GM18873 (cell line): ENCODE results near the gene UBE2K.
"Not testable (repeated sequence)": the region's sequence is repeated elsewhere in the genome, so short reads cannot be mapped to it uniquely, and the experiment has no call there.

Source experiments
- ATAC-seq: cut with Tn5 transposase; IDR thresholded peaks from one replicate; pipeline ENCODE4 v1.9.1; 2021; ENCODE audit warnings: mild to moderate bottlenecking, moderate library complexity, moderate number of reproducible peaks; ENCODE audit not compliant: unreplicated experiment, low FRiP score

Gene UBE2K

DNA sequence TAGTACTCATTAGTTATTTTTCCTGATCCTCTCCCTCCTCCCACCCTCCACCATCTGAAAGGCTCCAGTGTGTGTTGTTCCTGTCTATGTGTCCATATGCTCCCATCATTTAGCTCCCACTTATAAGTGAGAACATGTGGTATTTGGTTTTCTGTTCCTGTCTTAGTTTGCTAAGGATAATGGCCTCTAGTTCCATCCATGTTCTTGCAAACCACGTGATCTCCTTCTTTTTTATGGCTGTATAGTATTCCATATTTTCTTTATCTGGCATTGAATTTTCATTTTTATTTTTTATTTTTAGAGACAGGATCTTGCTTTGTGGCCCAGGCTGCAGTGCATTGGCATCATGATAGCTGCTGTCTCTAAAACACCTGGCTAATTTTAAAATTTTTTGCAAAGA, 11.9 kb upstream of the UBE2K start:
- ATAC-seq = no peak

GRCh38 chr4:39687014-39687413, 10.9 kb upstream of the UBE2K start:
- ATAC-seq = no peak

- ATAC-seq = no peak
Measured at GRCh38 chr4:39689970-39690369, 8.0 kb upstream of the UBE2K start.

DNA sequence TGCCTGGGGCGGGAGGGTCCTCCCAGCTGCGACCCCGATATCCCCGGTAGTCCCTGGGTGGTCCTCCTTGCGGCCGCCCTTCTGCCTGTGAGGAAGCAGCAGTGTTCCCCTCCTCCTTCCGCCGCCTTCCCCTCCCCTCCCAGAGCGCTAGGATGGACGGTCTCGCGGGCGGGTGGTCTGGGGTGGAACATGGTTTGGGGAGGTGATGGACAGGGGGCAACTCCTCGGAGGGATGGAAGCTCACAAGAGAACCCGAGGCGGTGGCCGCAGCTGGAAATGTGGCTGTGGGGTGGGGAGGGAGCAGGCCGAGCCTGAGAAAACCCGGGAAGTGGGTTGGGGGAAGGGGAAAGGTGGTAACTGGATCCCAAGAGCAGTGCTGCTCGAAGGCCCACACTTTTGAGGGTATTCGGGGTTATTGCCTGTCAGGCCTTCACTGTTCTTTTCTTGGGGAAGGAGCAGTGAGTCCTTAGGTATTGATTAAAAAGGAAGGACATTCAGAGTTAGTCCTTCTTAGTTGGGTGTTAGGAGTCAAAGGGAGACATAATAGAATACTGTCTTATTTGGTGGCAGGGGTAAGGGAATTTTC, 581 bp downstream of the UBE2K start:
- peak; percentile 10 for ATAC-seq

DNA sequence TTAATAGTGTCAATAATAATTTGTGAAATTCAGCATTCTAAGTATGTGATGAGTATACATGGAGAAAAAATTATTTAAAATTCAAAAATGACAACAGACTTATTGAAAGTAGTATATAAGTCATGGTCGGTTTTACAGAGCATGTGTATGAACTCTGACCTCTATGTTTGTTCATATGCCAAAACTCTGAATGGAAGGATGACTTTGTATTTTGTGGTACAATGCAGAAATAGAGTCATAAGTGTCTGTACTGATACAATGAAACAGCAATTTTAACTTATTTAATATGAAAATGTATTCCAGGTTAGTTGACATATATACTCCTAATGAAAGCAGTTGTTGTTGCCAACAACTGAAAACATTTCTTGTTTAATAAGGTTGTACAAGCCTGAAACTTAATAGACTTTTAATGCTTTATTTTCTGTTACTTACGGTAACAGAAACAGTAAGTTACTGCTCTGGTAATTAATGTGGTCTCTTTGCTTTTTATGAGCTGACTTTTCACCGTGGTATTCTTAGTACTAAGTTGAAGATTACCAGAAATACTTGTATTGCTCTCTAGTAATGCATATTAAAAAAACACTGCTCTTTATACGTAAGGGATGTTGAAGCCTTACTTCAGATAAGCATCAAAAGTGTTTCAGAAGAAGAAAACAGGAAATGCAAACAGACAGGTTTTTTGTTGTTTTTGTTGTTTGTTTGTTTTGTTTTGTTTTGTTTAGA, 1.9 kb downstream of the UBE2K start:
- ATAC-seq = no peak

DNA sequence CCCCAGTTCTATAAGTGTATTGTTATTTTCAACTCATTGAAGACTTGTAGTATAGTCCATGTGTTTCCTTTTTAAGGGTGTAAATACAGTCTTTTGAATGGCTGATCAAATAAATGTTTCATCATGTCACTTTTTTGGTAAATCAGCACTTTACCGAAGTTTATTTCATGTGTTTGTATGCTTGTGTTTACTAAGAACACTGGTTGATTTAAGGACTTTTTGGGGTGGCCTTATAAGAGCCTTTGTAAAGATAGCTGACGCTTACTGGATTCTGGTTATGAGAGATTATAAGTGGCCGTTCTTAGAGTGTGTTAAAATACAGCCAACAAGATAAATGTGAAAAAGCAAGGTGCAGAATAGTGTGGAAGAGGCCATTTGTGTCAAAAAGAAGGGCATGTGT, 2.6 kb downstream of the UBE2K start:
- ATAC-seq = no peak

- ATAC-seq = no peak
Measured at GRCh38 chr4:39702716-39703115, 4.8 kb downstream of the UBE2K start.

GRCh38 chr4:39704789-39705188, 6.9 kb downstream of the UBE2K start:
- ATAC-seq = not testable (repeated sequence)

DNA sequence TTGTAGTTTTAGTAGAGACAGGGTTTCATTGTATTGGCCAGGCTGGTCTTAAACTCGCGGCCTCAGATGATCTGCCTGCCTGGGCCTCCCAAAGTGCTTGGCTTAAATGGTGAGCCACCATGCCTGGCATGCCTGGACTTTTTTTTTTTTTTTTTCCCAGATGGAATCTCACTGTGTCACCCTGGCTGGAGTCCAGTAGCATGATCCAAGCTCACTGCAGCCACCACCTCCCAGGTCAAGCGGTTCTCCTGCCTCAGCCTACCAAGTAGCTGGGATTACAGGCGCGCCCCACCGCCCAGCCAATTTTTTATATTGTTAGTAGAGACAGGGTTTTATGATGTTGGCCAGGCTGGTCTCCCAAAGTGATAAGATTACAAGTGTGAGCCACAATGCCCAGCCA, 8.4 kb downstream of the UBE2K start:
- ATAC-seq = no peak

GRCh38 chr4:39706741-39707511, 9.0 kb downstream of the UBE2K start:
- no peak for ATAC-seq

- no peak for ATAC-seq
Measured at GRCh38 chr4:39710098-39710896, 12.4 kb downstream of the UBE2K start.

DNA sequence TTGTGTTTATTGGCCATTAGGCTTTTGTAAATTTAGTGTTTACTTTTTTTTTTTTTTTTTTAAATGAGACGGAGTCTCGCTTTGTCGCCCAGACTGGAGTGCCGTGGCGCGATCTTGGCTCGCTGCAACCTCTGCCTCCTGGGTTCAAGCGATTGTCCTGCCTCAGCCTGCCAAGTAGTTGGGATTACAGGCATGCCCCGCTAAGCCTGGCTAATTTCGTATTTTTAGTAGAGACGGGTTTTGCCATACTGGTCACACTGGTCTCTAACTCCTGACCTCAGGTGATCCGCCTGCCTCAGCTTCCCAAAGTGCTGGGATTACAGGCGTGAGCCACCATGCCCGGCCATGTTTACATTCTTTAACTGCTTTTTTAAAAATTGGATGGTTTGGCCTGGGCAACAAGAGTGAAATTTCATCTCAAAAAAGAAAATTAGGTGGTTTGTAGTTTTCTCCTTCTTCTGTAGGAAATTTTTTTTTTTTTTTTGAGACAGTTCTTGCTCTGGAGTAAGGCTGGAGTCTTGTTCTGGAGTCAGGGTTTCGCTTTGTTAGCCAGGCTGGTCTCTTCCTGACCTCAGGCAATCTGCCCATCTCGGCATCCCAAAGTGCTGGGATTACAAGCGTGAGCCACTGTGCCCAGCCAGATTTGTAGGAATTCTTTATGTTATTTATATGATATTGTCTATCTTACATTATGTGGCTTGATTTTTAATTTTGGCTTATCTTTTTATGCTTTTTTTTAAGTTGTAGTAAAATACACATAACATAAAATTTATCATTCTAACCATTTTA, 15.1 kb downstream of the UBE2K start:
- no peak for ATAC-seq

DNA sequence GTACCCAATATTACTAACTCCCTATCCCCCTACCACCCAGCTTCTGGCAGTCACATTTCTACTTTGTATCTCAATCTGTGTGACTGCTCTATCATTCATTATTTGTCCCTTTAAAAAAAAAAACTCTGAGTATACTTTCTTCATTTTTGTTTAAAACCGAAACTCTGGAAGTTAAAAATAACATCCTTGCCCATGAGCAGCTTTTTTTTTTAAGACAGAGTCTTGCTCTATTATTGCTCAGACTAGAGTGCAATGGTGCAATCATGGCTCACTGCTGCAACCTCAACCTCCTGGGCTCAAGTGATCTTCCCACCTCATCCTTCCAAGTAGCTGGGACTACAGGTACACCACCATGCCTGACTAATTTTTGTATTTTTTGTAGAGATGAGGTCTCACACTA, 15.8 kb downstream of the UBE2K start:
- no peak for ATAC-seq

DNA sequence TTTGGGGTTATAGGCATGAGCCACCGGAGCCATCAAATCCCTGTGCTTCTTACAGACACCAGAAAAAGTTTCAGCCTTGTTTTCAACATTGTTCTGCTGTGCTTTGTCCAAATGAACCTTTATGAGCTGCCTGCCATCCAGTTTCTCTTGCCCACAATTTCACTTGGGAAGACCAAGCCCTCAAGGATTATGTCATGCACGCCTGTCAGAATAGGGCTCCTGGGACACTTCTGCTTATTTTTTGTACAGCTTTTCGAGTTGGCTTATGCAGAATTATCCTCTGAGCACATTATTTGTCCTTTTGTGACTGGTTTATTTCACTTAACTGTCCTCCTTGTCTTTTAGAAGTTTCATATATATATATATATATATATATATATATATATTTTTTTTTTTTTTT, 16.2 kb downstream of the UBE2K start:
- no peak for ATAC-seq

DNA sequence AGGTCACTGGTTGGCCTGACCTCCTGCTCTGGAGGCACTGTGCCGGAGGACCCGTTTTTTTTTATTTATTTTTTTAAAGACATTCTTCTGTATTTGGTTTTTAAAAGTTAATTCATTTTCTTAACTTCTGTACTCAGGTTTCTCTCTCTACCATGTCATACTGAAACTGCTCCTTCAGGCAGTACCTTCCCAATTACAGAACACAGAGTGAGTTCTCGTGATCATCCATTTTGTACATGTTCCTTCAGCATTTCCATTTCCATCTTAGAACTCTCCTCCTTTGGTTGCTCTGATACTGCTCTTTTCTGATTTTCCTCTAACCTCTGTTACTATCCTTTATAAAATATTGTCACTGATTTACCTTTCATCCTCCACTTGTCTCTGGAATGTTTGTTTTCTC, 17.9 kb downstream of the UBE2K start:
- no peak for ATAC-seq

- no peak for ATAC-seq
Measured at GRCh38 chr4:39716356-39716755, 18.4 kb downstream of the UBE2K start.

DNA sequence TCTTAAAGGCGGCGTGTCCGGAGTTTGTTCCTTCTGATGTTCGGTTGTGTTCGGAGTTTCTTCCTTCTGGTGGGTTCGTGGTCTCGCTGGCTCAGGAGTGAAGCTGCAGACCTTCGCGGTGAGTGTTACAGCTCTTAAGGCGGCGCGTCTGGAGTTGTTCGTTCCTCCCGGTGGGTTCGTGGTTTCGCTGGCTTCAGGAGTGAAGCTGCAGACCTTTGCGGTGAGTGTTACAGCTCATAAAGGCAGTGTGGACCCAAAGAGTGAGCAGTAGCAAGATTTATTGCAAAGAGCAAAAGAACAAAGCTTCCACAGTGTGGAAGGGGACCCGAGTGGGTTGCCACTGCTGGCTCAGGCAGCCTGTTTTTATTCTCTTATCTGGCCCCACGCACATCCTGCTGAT, 19.8 kb downstream of the UBE2K start:
- ATAC-seq = not testable (repeated sequence)

GRCh38 chr4:39718366-39719323, 20.7 kb downstream of the UBE2K start:
- no peak for ATAC-seq
